ENCODE measurements around the gene SNIP1.
"Not testable (repeated sequence)": the region's sequence is repeated elsewhere in the genome, so short reads cannot be mapped to it uniquely, and the experiment has no call there.

GRCh38 chr1:37532418-37533156, 21.5 kb downstream of the SNIP1 start:
- not testable (repeated sequence) for TF ChIP-seq POLR2A, CTCF (IDR thresholded peaks at IDR 0.05)
